HG03196 (cell line): ENCODE measurements around the gene SLC6A17.

Source experiments
- ATAC-seq: cut with Tn5 transposase; IDR thresholded peaks from one replicate; pipeline ENCODE4 v1.9.1; 2021; ENCODE audit not compliant: unreplicated experiment

SLC6A17 gene

DNA sequence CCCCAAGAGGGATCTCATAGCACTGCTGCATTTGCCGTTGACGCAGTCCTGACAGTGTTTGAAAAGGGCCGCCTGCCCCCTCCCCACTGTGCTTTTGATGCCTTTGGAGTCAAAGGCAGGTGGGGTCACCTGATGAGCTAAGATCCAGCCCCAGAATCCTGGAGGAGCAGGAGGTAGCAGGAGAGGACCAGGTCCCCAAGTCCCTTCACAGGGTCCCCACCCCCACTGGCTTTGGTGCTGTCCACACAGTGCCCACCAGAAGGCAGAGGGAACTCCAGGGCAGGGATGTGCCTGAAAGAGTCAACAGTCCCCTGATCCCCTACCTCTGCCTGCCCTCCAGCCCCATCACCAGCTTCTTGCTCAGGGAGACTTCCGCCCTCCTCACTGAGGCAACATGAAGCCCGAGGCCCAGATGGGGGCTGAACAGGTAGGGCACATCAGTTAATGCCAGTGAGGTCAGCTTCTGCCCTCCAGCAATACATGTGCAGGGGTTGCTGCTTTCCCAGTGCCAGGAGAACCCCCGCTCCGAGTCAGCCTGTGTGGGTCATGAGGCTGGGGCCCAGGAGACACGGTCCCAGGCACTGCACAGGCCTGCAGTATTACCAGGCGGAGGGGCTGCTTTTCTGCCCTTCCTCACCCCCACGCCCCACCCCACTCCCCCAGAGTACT lies 51.0 kb downstream of the SLC6A17 start:
- no peak for ATAC-seq

DNA sequence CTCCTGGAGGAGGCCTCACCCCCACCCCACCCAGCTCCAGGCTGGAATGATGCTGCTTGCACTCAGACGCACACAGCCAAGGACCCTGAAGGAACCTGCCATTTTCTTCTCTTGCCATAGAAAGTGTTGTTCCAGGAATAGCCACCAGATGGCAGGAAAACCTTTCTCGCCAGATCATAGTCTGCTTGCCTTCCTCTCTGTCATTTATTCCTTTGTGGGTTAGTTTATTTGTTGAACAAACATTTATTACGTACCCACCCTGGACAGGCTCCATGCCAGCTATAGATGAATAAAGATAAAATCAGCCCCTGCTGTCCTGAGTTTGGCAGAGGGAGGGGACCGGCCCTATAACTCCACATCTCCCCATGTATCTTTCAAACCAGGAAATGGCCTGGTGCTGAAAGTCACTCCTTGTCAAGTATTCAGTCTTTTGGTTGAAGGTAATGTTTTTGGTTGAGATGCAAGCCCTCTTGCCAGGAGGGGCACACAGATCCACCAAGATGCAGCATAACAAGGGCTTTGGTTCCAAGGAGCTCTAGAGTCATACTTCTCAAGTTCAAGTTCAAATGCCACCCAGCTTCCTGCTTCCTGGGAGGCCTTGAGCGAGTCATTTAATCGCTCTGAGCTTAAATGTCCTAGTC lies 52.8 kb downstream of the SLC6A17 start:
- no peak for ATAC-seq

DNA sequence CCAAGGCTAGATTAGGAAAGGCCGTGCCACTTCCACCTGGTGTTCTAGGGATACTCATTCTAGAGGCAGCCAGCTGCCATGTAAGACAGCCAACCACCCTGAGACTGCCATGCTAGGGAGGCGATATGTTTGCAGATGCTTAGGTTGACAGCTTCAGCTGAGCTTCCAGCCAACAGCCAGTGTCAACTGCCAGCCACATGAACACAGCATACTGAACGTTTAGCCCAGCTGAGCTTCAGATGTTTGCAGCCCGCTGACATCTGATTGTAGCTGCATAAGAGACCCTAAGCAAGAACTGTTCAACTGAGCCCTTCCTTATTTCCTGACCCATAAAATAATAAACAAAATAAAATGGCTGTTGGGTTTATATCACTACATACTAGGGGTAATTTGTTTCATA lies 54.9 kb downstream of the SLC6A17 start:
- no peak for ATAC-seq

DNA sequence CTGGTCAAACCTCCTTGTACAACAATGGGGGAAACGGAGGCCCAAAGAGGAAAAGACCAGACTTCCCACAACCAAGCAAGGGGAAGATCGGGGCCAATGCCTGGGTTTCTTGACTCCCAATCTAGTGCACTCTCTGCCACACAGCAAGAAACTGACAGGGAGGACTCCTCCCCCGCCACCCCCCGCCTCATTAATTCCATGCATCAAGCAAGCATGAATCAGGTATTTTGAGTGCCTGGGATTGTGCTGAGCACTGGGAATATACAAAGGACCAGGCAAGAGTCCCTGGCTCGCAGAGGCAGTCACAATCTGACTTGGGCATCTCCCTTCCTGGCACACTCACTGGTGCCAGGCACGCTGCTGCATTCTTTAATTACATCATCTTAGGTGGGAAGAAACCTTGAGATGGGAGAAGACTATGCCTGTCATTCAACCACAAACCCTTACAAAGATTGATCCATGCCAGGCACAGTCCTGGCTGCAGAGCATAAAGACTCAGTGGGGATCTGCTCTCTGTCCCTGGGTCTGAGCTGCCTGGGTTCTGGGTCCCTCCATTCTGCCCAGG lies 55.4 kb downstream of the SLC6A17 start:
- ATAC-seq: no peak

DNA sequence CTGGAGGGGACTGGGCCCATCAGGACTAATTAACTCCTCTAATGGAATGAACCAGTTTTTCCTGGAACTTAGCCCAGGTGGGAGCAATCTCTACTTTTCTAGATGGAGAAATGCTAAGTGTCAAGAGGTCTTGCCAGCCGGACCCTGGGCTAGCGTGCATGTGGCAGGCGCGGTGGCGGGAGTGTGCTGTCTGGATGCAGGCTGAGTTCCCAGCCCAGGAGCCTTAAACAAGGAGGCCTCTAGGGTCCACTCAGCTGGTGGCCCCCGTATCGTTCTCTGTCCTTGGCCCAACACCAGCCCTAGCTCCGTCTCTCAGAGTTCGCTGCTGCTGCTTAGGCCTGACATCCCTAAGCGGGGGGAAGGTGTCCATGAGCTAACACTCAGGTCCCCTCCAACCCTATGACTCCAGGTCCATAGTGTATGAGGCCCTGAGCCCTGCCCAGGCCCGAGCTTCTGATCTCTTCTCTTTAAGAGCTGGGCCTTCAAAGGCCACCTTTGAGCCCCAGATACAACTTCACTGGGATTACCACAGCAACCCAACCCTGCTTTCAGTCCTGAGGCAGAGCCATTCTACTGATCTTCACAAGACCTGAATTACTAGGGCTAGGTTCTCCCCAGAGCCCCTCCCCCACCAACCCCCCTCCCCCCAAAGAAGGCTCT lies 56.1 kb downstream of the SLC6A17 start:
- ATAC-seq: no peak

DNA sequence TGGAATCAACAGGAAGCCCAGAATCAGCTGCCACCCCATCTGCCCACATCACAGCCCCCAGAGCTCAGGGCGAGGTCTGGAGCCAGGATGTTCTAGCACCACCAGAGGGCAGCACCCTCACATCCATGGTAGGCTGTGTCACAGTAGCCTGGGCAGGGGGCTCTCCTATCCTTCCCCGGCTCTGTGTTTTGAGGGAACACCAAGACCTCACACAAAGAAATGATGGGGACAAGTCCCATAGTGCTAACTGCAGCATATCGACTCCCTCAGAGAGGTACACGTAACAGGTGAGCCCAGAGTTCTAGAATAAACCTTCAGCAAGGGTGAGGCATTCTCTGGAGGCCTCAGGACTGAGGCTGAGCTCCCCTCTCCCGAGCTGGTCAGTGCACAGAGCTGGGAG lies 57.5 kb downstream of the SLC6A17 start:
- no peak for ATAC-seq

DNA sequence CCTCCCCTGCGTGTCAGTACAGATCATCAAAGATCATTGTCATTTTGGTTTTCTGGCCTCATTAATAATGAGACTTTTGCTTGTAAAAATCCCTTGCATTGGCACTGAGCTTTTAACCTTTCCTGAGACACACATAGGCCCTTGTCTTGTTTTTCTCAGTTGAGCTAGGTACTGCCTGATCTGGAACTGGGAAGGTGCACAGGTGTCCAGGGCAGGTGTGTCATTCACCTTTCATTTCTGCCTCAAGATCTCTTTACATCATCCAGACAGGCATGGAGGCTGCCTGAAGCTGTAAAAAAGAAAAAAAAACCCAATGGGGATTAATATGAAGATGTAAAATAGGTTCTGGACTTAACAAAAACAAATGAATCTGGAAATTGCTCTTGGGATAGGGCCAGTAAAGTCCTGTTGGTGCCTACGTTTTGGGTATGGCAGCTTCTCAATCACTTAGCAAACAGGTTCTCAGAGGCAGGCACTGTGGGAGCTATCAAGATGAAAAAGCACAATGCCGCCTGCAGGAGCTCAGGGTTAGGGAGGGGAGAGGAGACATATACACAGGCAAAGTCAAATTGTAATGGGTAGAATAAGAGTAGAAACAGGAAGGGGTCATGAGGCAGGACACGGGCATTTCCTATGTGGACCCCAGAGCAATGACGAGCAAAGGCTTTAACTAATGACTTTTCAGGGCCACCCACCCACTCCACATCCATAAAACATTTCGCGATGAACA lies 58.8 kb downstream of the SLC6A17 start:
- no peak for ATAC-seq

DNA sequence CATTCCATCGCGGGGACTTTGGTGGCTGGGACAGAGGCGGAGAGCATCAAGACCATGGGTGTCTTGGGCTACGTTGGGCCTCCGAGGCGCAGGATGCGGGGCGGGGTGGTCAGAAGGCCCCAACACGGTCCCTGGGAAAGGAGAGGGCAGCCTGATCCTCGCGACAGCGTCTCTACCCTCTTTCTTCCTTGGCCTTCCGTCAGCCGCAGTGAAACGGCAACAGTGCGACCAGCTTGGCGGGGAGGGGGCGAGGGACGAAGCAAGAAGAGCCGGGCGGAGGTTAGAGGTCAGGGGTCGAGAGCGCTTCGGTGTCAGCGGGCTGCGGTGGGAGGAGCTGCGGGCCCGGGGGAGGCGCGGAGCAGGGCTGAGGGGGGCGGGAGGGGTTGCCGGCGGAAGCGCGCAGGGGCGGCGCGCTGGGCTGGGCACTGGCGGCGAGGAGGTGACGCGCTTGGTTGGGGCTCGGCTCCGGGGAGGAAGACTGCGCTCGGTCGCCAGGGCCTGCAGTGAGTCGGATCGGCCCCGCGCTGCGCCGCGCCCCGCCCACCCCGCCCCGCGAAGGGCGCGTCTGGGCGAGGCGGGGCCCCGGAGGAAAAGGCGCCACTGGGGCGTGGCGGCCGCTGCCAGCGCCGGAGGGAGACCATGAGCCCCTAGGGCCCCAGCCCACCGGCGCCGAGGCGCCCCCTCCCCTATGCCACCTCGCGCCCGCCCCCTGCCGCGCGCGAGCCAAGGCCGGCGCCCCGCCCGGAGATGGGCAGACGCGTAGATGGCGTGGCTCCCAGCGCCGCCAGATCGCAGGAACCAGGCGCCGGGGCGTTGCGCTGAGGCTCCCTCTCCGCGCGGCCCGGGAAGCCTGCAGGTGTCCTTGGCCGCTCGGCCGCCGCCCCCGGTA lies 59.7 kb downstream of the SLC6A17 start, which contains the start of gene KCNC4:
TSS of gene KCNC4 (plus strand) at position 600 of the 889 bp plus-strand sequence. CDS start 1,186 bp downstream, outside the sequence.
- peak; percentile 80 for ATAC-seq

DNA sequence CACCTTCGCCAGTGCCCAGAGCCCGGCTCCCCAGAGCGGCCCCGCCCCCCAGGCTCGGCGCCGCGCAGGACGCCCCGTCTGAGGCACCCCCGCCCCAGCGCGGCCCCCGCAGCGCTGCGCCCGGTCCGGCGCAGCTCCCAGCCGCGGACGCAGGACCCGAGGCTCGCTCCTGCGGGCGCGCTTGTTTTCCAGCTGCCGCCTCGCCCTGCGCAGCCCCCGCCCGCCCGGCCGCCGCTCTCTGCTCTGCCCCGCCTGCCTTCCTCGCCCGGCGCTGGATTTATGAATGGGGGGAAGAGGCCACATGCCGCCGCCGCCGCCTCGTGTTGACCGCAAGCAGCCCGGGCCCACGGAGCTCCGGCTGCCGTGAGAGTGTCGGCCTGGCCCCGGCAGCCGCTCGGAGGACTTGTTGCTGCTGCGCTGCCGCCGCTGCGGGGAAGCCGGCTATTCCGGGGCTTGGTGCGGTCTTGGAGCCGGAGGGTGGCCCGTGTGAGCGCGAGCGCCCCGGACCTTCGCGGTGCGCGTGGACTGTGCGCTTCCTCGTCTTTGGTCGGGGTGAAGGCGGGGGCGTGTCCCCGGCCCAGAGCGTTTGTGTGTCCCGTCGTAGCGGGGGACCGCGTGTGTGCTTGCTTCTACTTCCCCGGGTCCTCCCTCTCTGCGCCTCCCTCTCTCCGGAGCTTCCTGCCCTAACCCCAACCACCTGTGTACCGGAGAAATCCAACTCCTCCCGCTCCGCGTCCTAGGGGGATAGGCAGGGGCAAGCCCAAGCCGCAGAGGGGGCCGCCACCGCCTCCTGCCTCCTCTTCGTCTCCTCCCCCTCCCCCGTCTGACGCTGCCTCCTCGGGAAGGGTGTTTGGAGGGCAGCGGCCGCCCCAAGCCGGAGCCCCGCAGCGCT lies 60.6 kb downstream of the SLC6A17 start:
- ATAC-seq: peak; percentile 14

DNA sequence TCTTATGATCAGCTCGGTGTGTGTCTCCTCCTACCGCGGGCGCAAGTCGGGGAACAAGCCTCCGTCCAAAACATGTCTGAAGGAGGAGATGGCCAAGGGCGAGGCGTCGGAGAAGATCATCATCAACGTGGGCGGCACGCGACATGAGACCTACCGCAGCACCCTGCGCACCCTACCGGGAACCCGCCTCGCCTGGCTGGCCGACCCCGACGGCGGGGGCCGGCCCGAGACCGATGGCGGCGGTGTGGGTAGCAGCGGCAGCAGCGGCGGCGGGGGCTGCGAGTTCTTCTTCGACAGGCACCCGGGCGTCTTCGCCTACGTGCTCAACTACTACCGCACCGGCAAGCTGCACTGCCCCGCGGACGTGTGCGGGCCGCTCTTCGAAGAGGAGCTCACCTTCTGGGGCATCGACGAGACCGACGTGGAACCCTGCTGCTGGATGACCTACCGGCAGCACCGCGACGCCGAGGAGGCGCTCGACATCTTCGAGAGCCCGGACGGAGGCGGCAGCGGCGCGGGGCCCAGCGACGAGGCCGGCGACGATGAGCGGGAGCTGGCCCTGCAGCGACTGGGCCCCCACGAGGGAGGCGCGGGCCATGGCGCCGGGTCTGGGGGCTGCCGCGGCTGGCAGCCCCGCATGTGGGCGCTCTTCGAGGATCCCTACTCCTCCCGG lies 61.3 kb downstream of the SLC6A17 start:
- ATAC-seq: no peak

DNA sequence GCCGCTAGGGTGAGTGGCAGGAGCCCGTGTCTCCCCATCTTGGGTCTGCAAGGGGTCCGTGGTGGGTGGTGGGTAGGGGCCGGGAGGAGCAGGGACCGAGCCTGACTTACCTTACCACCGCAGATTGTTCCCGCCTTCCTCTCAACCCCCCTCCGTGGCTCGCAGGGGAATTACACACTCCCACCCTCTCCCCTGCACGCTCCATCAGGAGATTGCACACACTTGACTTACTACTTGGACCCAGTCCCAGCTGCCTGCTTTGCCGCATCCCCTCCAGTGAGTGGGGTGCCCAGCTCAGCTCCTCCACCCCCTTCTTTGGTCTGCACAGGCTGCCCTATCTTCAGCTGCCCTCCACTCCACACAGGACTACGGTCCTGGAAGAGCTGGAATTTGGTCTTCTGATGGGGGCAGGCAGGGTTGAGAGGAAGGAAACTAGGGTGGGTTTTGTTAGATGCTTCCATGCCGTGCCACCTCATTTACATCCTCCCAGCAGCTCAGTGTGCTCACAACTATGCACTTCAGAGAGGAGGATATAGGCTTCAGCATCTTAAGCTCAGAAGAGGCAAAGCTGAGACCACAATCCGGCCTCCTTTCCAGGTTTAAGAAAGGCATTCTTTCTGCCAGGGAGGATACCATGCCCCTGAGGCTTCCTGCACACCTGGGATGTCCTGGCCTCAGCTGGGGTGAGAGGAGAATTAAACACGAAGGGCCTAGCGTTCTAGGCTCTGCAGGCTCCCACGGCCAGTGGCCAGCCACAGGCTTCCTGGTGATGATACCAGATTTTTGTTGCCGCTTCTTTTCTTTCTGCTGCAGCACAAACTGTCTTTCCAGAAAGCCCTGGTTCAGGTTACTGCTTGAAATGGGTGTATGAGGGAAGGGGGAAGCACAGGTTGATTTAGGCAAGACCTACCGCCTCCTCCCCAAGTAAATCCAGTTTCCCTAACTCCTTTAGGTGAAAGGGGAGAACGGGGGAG lies 62.2 kb downstream of the SLC6A17 start:
- no peak for ATAC-seq

DNA sequence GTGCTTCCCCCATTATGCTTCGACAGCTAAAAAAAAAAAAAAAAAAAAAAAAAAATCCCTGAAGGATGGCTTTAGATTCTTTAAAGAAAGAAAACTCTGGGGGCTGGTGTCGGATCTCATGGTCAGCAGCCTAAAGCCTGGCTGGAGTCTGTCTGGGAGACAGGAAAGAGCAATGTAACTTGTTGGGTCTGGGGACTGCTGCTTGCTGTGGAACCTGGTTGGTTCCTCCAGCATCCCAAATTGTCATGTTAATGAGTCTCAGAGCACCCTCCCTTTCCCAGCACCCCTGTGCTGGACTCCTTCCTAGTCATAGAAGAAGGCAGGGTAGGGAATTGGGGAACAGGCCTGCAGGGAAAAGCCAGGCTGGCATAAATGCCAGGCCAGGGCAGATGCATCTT lies 62.8 kb downstream of the SLC6A17 start:
- no peak for ATAC-seq

DNA sequence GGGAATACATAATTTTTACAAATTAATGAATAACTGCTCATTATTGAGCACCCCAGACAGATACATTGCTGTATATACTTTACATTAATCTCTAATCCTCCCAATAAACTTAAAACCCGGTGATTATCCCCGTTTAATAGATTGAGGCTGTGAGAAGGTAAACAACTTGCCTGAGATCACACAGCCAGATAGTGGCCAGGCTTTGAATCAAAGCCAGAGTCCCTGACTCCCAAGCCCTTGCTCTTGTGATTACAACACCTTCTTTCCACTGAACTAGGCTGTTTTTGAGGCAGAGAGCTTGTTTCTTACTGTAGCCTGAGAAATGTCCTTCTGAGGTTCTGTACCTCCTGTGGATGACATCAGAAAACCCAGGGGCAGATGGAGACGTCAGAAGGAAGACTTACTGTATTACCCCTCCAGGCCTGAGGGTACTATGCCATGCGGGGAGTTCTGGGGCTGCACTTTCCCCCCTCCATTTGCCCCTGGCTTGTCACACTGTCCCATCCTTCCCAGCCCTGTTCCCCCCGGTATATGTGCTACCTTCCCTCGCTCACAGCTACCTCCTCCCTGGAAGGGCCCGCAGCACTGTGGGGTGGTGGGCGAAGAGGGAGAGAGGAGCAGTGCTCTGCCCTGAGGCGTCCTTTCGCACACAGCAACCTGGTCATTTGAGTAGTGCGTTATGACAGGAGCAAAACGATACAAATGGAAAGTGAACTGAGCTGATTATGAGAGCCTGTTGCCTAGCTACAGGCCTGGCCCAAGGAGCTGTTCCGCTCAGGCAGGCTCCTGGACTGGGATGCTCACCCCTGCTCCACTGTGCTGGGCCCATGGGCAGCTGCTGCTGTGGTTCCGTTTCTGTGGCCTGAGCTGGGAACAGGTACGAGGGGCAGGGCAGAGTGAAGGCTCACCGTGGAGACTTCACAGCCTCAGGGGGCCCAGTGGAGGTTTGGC lies 64.4 kb downstream of the SLC6A17 start:
- ATAC-seq: no peak

DNA sequence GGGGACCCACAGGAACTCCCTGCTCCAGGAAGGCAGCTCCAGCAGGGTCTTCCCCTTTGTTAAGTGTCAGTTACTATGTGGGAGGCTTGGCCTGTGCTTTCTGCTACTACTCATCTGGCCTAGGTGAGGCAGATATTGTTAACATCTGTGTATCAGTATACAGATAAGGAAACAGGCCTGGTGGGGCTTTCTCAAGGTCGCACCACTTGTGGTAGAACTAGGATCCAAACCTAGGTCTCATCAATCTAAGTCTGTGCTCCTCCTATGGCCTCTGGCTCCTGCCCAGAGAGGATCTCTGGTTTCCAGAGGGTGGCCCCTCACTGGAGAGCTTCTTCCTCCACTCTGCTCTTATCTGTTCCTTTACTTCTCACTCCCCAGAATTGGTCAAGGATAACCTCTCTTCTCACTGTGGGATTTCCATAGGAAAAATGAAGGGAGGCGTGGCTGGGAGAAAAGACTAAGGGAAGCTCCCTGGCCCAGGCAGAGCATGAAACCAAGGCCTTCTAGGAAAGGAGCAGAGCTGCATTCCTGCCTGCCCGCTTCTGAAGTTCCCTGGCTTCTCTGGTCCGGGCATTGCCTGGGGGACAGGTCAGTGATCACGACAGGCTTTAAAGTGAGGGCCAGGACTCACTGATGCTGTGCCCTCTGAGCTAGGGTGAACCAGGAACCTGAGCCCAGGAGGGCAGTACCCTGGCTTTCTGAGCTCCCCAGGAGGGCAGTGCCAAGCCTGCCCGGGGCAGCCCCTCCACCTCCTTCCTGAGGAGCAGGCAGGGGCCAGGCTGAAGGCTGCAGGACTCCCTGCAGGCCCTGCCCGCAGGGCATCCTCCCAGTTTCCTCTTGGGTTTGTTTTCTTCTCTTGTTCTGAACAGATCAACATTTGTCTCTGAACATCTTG lies 65.6 kb downstream of the SLC6A17 start:
- no peak for ATAC-seq

DNA sequence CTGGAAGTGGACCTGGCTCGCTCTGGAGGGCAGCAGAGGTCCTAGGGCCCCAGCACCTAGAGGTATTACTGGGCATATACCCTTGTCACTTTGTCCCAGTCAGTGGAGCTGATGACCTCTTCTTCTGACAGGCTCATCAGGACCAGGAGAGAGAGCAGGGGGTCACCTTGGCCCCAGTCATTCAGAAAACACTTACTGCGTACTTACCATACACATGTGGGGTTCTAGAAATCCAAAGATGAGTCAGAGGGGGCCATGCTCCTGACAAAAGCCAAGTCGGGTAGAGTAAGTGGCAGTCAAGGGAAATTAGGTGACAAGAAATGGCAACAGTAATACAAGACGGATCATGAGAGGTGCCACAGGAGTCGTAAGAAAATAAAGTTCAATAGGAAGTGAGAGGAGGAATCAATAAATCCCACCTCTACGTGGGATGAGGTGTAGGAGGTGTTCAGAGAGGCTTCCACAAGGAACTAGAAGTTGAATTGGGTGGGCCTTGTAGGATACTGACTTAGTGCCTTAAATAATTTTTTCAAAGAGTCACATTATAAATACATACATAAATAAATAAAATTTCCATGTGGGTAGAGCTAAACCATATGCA lies 66.7 kb downstream of the SLC6A17 start:
- ATAC-seq: no peak
